HG02571 (cell line): Measurements from ENCODE around the gene STON2.
"Not testable (repeated sequence)": the region's sequence is repeated elsewhere in the genome, so short reads cannot be mapped to it uniquely, and the experiment has no call there.

ENCODE experiments used
- ATAC-seq: cut with Tn5 transposase; IDR thresholded peaks from one replicate; pipeline ENCODE4 v1.9.1; 2021; ENCODE audit warnings: mild to moderate bottlenecking, moderate library complexity; ENCODE audit not compliant: unreplicated experiment

Gene STON2

DNA sequence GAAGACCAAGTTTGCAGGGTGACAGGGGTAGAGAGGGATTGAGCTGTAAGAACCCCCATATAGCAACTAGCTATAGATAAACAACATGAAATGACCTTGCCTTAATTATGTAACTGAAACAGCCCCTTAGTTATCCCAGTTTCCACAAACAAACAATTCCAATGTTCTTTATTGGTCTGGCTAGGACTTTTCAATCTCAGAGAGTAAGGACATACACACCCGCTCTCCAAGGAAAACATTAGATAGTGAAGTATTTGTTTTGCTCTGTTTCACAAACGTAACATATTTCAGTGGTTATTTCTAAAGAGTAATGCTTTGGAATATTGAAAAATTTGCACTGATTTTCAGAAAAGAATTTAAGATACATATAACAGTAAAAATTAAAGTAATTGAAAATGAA is 127.8 kb downstream of the STON2 start:
- ATAC-seq, result no peak

DNA sequence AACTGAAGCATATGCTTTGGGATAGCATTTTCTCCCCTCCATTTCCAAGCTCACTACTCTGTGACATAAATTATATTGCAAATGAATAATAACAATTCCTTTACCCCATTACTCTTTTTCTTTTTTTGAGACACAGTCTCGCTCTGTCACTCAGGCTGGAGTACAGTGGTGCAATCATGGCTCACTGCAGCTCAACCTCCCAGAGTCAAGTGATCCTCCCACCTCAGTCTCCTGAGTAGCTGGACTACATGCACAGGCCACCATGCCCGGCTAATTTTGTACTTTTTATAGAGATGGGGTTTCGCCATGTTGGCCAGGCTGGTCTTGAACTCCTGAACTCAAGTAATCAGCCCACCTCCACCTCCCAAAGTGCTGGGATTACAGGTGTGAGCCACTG is 130.1 kb downstream of the STON2 start:
- no peak for ATAC-seq

GRCh38 chr14:81269100-81269978 is 130.8 kb downstream of the STON2 start:
- peak; percentile 55 for ATAC-seq

DNA sequence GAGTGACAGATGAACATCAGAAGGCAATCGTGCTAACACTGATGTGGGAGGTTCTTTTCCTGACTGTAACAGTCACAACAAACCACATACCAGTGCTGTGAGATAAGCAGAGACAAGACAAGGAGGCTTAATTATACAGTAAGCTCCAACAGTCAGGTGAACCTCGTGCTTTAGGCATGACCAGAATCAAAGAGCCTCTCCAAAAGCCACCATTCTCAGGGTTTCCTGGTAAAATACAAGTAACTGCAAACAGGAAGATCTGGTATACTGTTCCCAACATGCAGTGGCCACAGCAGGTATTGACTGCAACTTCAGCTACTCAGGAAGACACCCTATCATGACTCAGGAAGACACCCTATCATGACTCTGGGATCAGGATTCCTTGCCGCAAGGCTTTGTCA is 132.1 kb downstream of the STON2 start:
- no peak for ATAC-seq

DNA sequence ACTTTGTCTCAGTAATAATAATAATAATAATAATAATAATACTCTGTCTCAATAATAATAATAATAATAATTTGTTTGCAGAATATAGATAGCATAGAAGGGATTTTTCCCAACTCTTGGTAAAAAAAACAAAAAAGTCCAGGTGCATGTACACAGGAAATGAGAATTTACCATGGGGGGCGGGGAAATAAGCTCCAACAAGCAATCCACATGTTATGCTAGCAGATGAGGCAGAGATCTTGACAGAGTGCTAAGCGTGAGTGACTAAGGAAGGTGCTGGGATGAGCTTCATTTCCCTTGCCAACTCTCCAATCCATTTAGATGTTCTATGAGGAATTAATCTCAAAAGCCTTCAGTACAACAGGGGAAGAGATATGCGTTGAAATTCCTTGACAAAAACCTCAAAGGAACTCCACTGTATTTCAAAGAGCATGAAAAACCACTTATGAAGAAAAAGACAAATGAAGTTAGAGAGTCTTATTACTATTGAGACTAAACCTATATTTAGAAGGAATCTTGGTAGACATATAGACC is 134.4 kb downstream of the STON2 start:
- ATAC-seq, result no peak

GRCh38 chr14:81264671-81265070 is 135.5 kb downstream of the STON2 start:
- ATAC-seq, result no peak

DNA sequence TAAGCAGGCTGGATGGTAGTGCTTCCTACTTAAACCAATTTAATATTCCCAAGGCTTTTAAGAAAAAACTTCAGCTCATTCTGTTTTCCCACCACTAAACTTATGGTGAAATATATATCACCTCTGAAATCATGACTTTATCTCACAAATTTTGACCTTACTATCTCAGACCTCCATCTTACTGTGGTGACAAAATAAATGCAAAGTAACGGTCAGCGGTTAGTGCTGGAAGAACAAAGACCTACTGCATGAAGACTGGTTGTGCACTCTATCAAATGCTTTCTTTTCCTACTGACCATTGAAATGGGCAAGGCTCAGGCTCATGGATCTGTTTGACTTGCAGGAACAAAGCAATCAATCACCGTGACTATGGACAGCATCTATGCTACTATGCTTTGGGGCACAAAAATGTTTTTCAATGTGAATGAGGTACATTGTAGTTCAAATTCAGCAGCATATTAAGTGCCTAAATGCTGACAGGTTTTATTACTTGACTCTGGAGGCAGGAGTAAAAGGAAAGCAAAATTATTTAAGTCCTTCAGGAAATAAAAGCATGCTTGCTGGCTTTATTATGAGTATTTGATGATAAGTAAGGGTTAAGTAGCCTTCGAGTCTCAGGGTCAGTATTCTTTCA is 136.2 kb downstream of the STON2 start:
- ATAC-seq, result no peak

DNA sequence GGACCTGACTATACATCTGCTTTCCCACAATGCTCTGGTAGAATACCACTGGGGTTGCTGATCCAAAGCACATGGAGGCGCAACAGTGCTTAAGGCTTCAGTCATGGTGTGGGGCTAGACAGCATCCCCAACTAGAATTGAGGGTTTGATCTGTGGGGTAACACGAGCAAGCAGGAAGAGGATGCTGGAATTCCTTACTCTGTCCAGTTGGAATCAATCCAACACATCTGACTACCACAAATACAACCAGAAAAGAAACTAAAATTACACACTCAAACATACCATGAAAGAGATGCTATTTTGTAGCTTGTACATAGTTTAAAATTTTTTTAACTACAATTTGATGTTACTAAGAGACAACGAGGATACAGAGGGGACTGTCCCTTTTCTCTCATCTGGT is 138.9 kb downstream of the STON2 start:
- ATAC-seq, result no peak

DNA sequence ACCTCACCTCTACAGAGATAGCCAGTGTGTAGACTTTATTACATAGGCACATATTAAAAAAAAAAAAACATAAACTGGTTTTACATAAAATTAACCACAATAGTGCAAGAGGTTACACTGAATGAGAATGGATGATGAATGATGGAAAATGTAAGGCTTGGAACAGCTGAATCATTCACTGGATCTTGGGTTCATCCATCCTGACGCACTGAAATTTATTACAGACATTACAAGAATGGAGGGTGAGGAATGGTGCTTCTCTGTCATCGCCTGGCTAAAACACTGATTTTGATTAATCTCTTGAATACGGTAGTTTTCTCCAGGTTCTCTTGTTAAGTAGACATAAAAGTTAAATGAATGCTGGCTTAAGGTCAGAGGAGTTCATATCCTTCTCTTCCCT is 139.4 kb downstream of the STON2 start:
- no peak for ATAC-seq

GRCh38 chr14:81256289-81256960 is 143.7 kb downstream of the STON2 start:
- ATAC-seq, result no peak

- no peak for ATAC-seq
Measured at GRCh38 chr14:81252278-81252677, 147.8 kb downstream of the STON2 start.

GRCh38 chr14:81247271-81247766 is 152.8 kb downstream of the STON2 start:
- no peak for ATAC-seq

- no peak for ATAC-seq
Measured at GRCh38 chr14:81246461-81247270, 153.5 kb downstream of the STON2 start.

GRCh38 chr14:81245771-81246170 is 154.4 kb downstream of the STON2 start:
- ATAC-seq, result no peak

DNA sequence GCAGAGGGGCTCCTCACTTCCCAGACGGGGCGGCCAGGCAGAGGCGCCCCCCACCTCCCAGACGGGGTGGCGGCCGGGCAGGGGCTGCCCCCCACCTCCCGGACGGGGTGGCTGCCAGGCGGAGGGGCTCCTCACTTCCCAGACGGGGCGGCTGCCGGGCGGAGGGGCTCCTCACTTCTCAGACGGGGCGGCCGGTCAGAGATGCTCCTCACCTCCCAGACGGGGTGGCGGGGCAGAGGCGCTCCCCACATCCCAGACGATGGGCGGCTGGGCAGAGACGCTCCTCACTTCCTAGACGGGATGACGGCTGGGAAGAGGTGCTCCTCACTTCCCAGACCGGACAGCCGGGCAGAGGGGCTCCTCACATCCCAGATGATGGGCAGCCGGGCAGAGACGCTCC is 155.7 kb downstream of the STON2 start:
- ATAC-seq, result not testable (repeated sequence)

GRCh38 chr14:81243499-81243898 is 156.6 kb downstream of the STON2 start:
- no peak for ATAC-seq

DNA sequence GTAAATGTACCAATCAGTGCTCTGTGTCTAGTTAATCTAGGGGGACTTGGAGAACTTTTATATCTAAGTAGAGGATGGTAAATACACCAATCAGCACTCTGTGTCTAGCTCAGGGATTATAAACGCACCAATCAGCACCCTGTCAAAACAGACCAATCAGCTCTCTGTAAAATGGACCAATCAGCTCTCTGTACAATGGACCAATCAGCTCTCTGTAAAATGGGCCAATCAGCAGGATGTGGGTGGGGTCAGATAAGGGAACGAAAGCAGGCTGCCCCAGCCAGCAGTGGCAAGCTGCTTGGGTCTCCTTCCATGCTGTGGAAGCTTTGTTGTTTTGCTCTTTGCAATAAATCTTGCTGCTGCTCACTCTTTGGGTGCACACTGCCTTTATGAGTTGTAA is 163.3 kb downstream of the STON2 start:
- not testable (repeated sequence) for ATAC-seq

GRCh38 chr14:81236138-81236537 is 164.0 kb downstream of the STON2 start:
- no peak for ATAC-seq

DNA sequence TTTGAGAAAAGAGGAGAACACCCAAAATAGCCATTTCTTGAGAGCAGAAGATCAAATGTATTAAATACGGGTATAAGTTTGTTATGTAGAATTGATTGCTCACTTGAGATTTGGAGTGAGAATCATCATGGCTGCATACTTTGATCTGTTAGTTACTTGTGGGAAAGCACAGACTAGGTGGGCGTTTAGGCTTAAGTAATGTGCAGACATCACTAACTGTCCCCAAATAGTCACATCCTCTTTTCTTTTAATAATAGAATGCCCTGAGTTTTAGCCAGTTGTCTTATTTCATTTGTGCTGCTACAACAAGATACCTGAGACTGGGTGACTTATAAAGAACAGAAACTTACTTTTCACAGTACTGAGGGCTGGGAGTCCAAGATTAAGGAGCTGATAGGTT is 165.0 kb downstream of the STON2 start:
- no peak for ATAC-seq

DNA sequence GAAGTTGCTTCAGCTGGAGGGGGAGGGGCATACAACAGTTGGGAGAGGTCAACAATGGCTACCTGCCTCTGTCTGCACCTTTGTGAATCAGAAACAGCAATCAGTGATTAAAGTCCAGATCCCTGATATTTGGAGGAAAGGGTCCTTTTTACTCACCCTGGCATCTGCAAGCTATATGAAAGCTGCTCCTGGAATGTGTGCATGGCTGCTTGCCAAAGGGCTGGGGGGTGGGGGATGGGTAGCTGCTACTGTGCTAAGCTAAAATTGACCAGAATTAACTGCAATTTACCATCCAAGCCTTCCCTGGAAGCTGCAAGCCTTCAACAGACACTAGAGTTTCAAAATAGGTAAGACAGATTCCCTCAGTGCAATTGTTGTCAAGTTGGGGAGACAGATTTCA is 165.8 kb downstream of the STON2 start:
- no peak for ATAC-seq

DNA sequence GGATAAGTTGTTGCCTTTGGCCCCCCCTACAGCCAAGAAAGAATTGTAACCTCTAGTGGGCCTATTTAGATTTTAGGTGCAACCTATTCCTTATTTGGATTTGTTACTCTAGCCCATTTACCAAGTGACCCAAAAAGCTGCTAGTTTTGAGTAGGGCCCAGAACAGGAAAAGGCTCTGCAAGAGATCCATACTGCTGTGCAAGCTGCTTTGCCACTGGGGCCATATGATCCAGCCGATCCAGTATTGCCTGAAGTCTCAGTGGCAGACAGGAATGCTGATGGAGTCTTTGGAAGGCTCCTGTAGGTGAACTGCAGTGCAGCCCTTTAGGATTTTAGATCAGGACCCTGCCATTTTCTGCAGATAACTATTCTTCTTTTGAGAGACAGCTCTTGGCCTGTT is 166.5 kb downstream of the STON2 start:
- ATAC-seq, result no peak
